Neural cell (in vitro differentiated cells): ENCODE results near the gene GRHL1. TPM values are rescaled to one million over a fixed set of nuclear protein-coding genes. Genes with fewer than 3 reads are reported as not detected.

ENCODE experiments used
- H2AFZ ChIP-seq: fragments of 200-600, 300-800 bp; sonication (generic), shearing (Covaris generic); 2 replicates; pipeline ENCODE4 v1.6.0; 2014; ENCODE audit warnings: low read depth, mild to moderate bottlenecking, antibody characterized with exemption, low read length, moderate library complexity
- H3F3A ChIP-seq: fragments of 200-600 bp; shearing (Covaris generic); 2 replicates; pipeline ENCODE4 v1.6.1; 2016; ENCODE audit warnings: mild to moderate bottlenecking, moderate library complexity, mixed read lengths, antibody characterized with exemption, low read length; ENCODE audit not compliant: insufficient read depth, poor library complexity, severe bottlenecking
- H3K27ac ChIP-seq: fragments of 200-600, 300-800 bp; sonication (generic), shearing (Covaris generic); 2 replicates; pipeline ENCODE4 v1.5.1; 2014; ENCODE audit warnings: mild to moderate bottlenecking, low read length, moderate library complexity
- H3K27me3 ChIP-seq: fragments of 300-800, 200-600 bp; sonication (generic), shearing (Covaris generic); 2 replicates; pipeline ENCODE4 v1.6.0; 2014; ENCODE audit warnings: mild to moderate bottlenecking, low read depth, low read length, moderate library complexity; ENCODE audit not compliant: insufficient read depth
- H3K36me3 ChIP-seq: fragments of 300-800, 200-600 bp; sonication (generic), shearing (Covaris generic); 2 replicates; pipeline ENCODE4 v1.5.1; 2014; ENCODE audit warnings: mild to moderate bottlenecking, antibody characterized with exemption, low read length, moderate library complexity; ENCODE audit not compliant: insufficient read depth
- H3K4me2 ChIP-seq: fragments of 300-800, 200-600 bp; sonication (generic), shearing (Covaris generic); 2 replicates; pipeline ENCODE4 v1.6.0; 2014; ENCODE audit warnings: mild to moderate bottlenecking, low read length
- H3K4me3 ChIP-seq: fragments of 300-800, 200-600 bp; sonication (generic), shearing (Covaris generic); 2 replicates; pipeline ENCODE4 v1.5.1; 2014; ENCODE audit warnings: mild to moderate bottlenecking, low read length, moderate library complexity
- H3K79me2 ChIP-seq: fragments of 200-600 bp; shearing (Covaris generic); replicated peaks from 2 replicates; pipeline ENCODE4 v1.6.0; 2014; ENCODE audit warnings: mild to moderate bottlenecking, low read length, moderate library complexity; ENCODE audit not compliant: insufficient read depth
- H3K9ac ChIP-seq: fragments of 300-800, 200-600 bp; sonication (generic), shearing (Covaris generic); 2 replicates; pipeline ENCODE4 v1.6.1; 2016; ENCODE audit warnings: mild to moderate bottlenecking, low read length, mixed read lengths
- H3K9me2 ChIP-seq: fragments of 200-600 bp; shearing (Covaris generic); 2 replicates; pipeline ENCODE4 v1.6.1; 2016; ENCODE audit warnings: mild to moderate bottlenecking, low read length, mixed read lengths; ENCODE audit not compliant: insufficient read depth
- H3K9me3 ChIP-seq: fragments of 200-600, 300-800 bp; sonication (generic), shearing (Covaris generic); 2 replicates; pipeline ENCODE4 v1.6.1; 2016; ENCODE audit warnings: mild to moderate bottlenecking, mixed run types, low read length, moderate library complexity, mixed read lengths
- H4K20me1 ChIP-seq: fragments of 200-600 bp; shearing (Covaris generic); 2 replicates; pipeline ENCODE4 v1.6.1; 2016; ENCODE audit warnings: mild to moderate bottlenecking, mixed run types; ENCODE audit not compliant: insufficient read depth
- EP300 ChIP-seq: fragments of 450-650 bp; conservative IDR thresholded peaks from 2 replicates; pipeline ENCODE4 v1.6.1; 2014; ENCODE audit warnings: antibody characterized with exemption, mild to moderate bottlenecking, moderate library complexity; ENCODE audit not compliant: poor library complexity, severe bottlenecking
- EZH2 ChIP-seq: fragments of 200-600, 300-800 bp; shearing (Covaris generic), sonication (generic); IDR thresholded peaks from 2 replicates; pipeline ENCODE4 v1.6.1; 2014; ENCODE audit warnings: antibody characterized with exemption, low read length, borderline replicate concordance, mild to moderate bottlenecking; ENCODE audit not compliant: insufficient read depth, poor library complexity, severe bottlenecking
- MXI1 ChIP-seq: fragments of 450-650 bp; conservative IDR thresholded peaks from 2 replicates; pipeline ENCODE4 v1.6.1; 2014; ENCODE audit warnings: antibody characterized with exemption, mild to moderate bottlenecking; ENCODE audit not compliant: poor library complexity, severe bottlenecking
- POLR2AphosphoS5 ChIP-seq: IDR thresholded peaks from 2 replicates; pipeline ENCODE4 v1.6.1; 2012
- RAD21 ChIP-seq: fragments of 450-650 bp; conservative IDR thresholded peaks from 2 replicates; pipeline ENCODE4 v1.6.1; 2014; ENCODE audit warnings: antibody characterized with exemption, mild to moderate bottlenecking, moderate library complexity
- SMC3 ChIP-seq: fragments of 450-650 bp; conservative IDR thresholded peaks from 2 replicates; pipeline ENCODE4 v1.6.1; 2014; ENCODE audit warnings: antibody characterized with exemption, mild to moderate bottlenecking, moderate library complexity; ENCODE audit not compliant: poor library complexity
- TAF1 ChIP-seq: IDR thresholded peaks from 2 replicates; pipeline ENCODE4 v1.6.1; 2012; ENCODE audit warnings: low read depth
- polyA minus RNA-seq: library from RNA; depleted of rRNA, polyadenylated mRNA; stranded (reverse); fragments of >200 nt; gene quantifications from 2 replicates; pipeline ENCODE4 v1.2.3, GENCODE V29; 2014
- polyA plus RNA-seq: library from polyadenylated mRNA; depleted of rRNA; stranded (reverse); fragments of >200 nt; gene quantifications from 2 replicates; pipeline ENCODE4 v1.2.3, GENCODE V29; 2014
- TF ChIP-seq, protein P1 (sequence below): IDR thresholded peaks from 2 replicates; pipeline ENCODE4 v1.6.1; 2012; ENCODE audit warnings: borderline replicate concordance
- TF ChIP-seq, protein P2 (sequence below): fragments of 450-650 bp; IDR thresholded peaks from 2 replicates; pipeline ENCODE4 v1.5.1; 2014; ENCODE audit warnings: antibody characterized with exemption, mild to moderate bottlenecking, moderate library complexity; ENCODE audit not compliant: poor library complexity, severe bottlenecking

The GRHL1 gene, protein sequence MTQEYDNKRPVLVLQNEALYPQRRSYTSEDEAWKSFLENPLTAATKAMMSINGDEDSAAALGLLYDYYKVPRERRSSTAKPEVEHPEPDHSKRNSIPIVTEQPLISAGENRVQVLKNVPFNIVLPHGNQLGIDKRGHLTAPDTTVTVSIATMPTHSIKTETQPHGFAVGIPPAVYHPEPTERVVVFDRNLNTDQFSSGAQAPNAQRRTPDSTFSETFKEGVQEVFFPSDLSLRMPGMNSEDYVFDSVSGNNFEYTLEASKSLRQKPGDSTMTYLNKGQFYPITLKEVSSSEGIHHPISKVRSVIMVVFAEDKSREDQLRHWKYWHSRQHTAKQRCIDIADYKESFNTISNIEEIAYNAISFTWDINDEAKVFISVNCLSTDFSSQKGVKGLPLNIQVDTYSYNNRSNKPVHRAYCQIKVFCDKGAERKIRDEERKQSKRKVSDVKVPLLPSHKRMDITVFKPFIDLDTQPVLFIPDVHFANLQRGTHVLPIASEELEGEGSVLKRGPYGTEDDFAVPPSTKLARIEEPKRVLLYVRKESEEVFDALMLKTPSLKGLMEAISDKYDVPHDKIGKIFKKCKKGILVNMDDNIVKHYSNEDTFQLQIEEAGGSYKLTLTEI
- polyA plus RNA-seq (25.4 and 26.3 TPM in 2 replicates), polyA minus RNA-seq (17.0 and 21.9 TPM in 2 replicates)

DNA sequence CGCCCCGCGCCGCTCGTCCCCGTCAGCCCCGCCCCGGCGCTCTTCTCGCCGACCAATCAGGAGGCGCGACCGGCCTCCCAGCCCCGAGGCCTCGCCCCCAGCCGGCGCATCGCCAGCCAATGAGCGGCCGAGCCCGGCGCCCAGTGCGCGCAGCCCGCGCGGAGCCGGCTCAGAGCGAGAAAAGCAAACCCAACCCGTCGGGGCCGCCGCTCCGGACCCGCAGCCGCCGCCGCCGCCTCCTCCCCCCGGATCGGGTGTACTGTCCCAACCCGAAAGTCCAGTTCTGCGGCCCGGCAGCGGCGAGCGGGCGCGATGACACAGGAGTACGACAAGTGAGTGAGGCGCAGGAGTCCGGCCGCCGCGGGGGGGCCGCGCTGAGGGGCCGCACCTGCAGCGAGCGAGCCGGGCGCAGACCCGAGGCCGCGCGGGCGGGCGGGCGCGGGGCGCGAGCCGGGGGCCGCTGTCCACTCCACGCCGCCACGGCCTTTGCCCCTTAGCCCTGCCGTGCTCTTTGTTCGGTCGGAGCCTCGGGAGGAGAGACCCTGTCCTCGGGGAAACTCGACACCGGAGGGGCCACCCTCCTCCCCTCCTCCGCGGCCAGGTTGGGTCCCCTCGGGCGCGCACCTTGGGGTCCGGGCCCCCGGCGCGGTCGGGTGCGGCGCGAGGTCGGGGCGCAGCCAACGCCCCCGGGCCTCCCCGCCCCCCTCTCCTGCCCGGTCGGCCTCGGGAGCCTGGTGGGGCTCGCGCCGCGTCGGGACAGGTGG lies at the start of gene GRHL1:
GRHL1 (plus strand) TSS at position 172 of the 764 bp plus-strand sequence; CDS start at position 313, 141 bp downstream.
- Histone ChIP-seq H3K4me2 (peak within 1 kb of the TSS; percentile 62), H3K27ac (peak within 1 kb of the TSS; percentile 39), H4K20me1 (no peaks in the 10 kb centered on the region), H3F3A (no peaks in the 10 kb centered on the region), H2AFZ (no peak within 1 kb of the TSS), H3K36me3 (peaks cover 4% of the 10 kb centered on the region), H3K9me2 (no peaks in the 10 kb centered on the region), H3K9ac (peak within 1 kb of the TSS; percentile 66), H3K79me2 (no peaks in the 10 kb centered on the region), H3K9me3 (no peaks in the 10 kb centered on the region), H3K27me3 (peaks cover 11% of the 10 kb centered on the region), H3K4me3 (peak within 1 kb of the TSS; percentile 68)
- peak; percentile 47 for TF ChIP-seq MXI1
- TF ChIP-seq, protein P1, sequence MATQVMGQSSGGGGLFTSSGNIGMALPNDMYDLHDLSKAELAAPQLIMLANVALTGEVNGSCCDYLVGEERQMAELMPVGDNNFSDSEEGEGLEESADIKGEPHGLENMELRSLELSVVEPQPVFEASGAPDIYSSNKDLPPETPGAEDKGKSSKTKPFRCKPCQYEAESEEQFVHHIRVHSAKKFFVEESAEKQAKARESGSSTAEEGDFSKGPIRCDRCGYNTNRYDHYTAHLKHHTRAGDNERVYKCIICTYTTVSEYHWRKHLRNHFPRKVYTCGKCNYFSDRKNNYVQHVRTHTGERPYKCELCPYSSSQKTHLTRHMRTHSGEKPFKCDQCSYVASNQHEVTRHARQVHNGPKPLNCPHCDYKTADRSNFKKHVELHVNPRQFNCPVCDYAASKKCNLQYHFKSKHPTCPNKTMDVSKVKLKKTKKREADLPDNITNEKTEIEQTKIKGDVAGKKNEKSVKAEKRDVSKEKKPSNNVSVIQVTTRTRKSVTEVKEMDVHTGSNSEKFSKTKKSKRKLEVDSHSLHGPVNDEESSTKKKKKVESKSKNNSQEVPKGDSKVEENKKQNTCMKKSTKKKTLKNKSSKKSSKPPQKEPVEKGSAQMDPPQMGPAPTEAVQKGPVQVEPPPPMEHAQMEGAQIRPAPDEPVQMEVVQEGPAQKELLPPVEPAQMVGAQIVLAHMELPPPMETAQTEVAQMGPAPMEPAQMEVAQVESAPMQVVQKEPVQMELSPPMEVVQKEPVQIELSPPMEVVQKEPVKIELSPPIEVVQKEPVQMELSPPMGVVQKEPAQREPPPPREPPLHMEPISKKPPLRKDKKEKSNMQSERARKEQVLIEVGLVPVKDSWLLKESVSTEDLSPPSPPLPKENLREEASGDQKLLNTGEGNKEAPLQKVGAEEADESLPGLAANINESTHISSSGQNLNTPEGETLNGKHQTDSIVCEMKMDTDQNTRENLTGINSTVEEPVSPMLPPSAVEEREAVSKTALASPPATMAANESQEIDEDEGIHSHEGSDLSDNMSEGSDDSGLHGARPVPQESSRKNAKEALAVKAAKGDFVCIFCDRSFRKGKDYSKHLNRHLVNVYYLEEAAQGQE: no peak
- peak; percentile 55 for TF ChIP-seq TAF1
- peak; percentile 19 for TF ChIP-seq EP300
- peak; percentile 78 for TF ChIP-seq POLR2AphosphoS5
- no peak for TF ChIP-seq RAD21
- TF ChIP-seq SMC3: no peak

DNA sequence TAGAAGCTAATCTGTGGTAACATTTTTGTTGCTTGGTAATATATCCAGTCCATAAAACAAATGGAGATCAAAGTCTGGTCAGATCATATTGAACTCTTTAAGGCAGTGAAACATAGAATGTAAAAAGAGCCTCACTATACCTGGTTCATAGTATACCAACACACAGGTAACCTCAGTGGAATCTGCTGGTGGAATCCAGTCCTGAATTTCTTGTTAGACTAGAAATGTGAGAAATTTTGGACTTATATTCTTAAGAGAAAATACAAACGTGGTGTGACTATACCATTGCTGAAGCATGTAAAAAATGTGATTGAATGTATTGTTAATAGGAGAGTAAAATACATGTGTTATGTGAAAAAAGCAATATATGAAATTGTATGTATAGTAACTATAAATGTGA lies 46.1 kb upstream of the GRHL1 start:
- Histone ChIP-seq H2AFZ (no peak overlapping the region), H3K4me2 (no peak overlapping the region), H3K27me3 (no peaks in the 10 kb centered on the region), H4K20me1 (no peaks in the 10 kb centered on the region), H3K79me2 (no peaks in the 10 kb centered on the region), H3K9ac (no peak overlapping the region), H3K27ac (no peak overlapping the region), H3K4me3 (no peak overlapping the region), H3F3A (no peaks in the 10 kb centered on the region), H3K9me2 (no peaks in the 10 kb centered on the region), H3K36me3 (no peaks in the 10 kb centered on the region), H3K9me3 (no peaks in the 10 kb centered on the region)
- TF ChIP-seq RAD21 (no peak), TAF1 (no peak), EP300 (no peak), MXI1 (no peak), SMC3 (no peak), EZH2 (no peak), POLR2AphosphoS5 (no peak)
- TF ChIP-seq, protein P1: no peak
- TF ChIP-seq, protein P2, sequence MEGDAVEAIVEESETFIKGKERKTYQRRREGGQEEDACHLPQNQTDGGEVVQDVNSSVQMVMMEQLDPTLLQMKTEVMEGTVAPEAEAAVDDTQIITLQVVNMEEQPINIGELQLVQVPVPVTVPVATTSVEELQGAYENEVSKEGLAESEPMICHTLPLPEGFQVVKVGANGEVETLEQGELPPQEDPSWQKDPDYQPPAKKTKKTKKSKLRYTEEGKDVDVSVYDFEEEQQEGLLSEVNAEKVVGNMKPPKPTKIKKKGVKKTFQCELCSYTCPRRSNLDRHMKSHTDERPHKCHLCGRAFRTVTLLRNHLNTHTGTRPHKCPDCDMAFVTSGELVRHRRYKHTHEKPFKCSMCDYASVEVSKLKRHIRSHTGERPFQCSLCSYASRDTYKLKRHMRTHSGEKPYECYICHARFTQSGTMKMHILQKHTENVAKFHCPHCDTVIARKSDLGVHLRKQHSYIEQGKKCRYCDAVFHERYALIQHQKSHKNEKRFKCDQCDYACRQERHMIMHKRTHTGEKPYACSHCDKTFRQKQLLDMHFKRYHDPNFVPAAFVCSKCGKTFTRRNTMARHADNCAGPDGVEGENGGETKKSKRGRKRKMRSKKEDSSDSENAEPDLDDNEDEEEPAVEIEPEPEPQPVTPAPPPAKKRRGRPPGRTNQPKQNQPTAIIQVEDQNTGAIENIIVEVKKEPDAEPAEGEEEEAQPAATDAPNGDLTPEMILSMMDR: no peak
